BLaER1 (cell line): ENCODE measurements around the gene SYNGR3.
"Not testable (repeated sequence)": the region's sequence is repeated elsewhere in the genome, so short reads cannot be mapped to it uniquely, and the experiment has no call there.

Experiments used
- H3K27ac ChIP-seq: shearing (Covaris generic); formaldehyde crosslinking; 2 replicates; pipeline ENCODE4 v1.8.1; 2022
- H3K27me3 ChIP-seq: shearing (Covaris generic); formaldehyde crosslinking; 2 replicates; pipeline ENCODE4 v1.8.1; 2022
- H3K36me3 ChIP-seq: shearing (Covaris generic); formaldehyde crosslinking; 2 replicates; pipeline ENCODE4 v1.8.1; 2022
- H3K4me1 ChIP-seq: shearing (Covaris generic); formaldehyde crosslinking; 2 replicates; pipeline ENCODE4 v1.8.1; 2022
- H3K4me2 ChIP-seq: shearing (Covaris generic); formaldehyde crosslinking; 2 replicates; pipeline ENCODE4 v1.8.1; 2022
- H3K4me3 ChIP-seq: shearing (Covaris generic); formaldehyde crosslinking; 2 replicates; pipeline ENCODE4 v1.8.1; 2022
- H3K9ac ChIP-seq: shearing (Covaris generic); formaldehyde crosslinking; 2 replicates; pipeline ENCODE4 v1.8.1; 2022
- H3K9me3 ChIP-seq: shearing (Covaris generic); formaldehyde crosslinking; 2 replicates; pipeline ENCODE4 v1.8.1; 2022
- H4K20me1 ChIP-seq: shearing (Covaris generic); formaldehyde crosslinking; 2 replicates; pipeline ENCODE4 v1.8.1; 2022
- Cebpa-rat ChIP-seq: shearing (Covaris generic); IDR thresholded peaks from 2 replicates; pipeline ENCODE4 v1.8.1; 2022

SYNGR3 gene

GRCh38 chr16:2008009-2008526 is 18.3 kb downstream of the SYNGR3 start:
- peak overlapping the region; percentile 91 for H3K27ac ChIP-seq

DNA sequence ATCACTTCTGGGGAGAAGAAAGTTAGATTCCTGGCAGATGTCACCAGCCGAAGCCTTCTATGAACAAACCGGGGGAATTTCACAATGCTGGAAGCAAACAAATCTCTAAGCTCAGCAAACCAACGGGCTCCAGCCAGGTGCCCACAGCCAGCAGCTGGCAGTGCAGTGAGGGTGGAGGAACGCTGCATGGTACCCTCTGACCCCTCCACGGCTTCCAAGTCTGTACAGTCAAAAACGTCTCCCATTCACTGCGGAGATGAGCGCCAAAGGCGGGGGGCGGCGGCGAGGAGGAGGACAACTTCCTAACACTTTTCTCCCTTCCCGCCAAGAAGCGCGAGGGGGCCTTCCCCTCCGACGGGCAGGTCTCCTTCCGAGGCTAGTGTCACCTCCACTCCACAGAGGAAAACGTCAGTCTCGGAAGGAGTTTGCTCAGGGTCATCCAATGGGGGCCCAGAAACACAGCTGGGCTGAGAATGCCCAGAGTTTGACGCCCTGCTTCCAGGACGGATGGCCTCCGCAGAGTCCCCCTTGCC is 18.9 kb downstream of the SYNGR3 start:
- Histone ChIP-seq H3K4me2 (peak overlapping the region; percentile 97), H3K27me3 (no peaks in the 10 kb centered on the region), H4K20me1 (peaks cover 58% of the 10 kb centered on the region), H3K27ac (peak overlapping the region; percentile 91), H3K4me3 (peak overlapping the region; percentile 98), H3K9me3 (no peaks in the 10 kb centered on the region), H3K9ac (peak overlapping the region; percentile 94), H3K36me3 (peaks cover 18% of the 10 kb centered on the region), H3K4me1 (peaks cover 60% of the 10 kb centered on the region)
- TF ChIP-seq Cebpa-rat: 0 out of 2 replicates have a peak, but pooled peaks have one; percentile 14

More at GRCh38 chr16:2008009-2008526, 18.3 kb downstream of the SYNGR3 start:
- peak overlapping the region; percentile 97 for H3K4me2 ChIP-seq
- no peak for TF ChIP-seq Cebpa-rat
- H3K4me3 ChIP-seq: peak overlapping the region; percentile 98
- peak overlapping the region; percentile 94 for H3K9ac ChIP-seq
- H3K27me3 ChIP-seq: no peaks in the 10 kb centered on the region
- H3K4me1 ChIP-seq: peaks cover 65% of the 10 kb centered on the region
- no peaks in the 10 kb centered on the region for H3K9me3 ChIP-seq
- H4K20me1 ChIP-seq: peaks cover 64% of the 10 kb centered on the region
- H3K36me3 ChIP-seq: peaks cover 24% of the 10 kb centered on the region

GRCh38 chr16:2009164-2009711 is 19.5 kb downstream of the SYNGR3 start:
- H3K4me1 ChIP-seq: peaks cover 55% of the 10 kb centered on the region
- H3K9me3 ChIP-seq: no peaks in the 10 kb centered on the region
- peak overlapping the region; percentile 94 for H3K9ac ChIP-seq
- no peak for TF ChIP-seq Cebpa-rat
- peak overlapping the region; percentile 97 for H3K4me2 ChIP-seq
- H3K27me3 ChIP-seq: no peaks in the 10 kb centered on the region
- H3K36me3 ChIP-seq: peaks cover 18% of the 10 kb centered on the region
- H4K20me1 ChIP-seq: peaks cover 52% of the 10 kb centered on the region
- H3K4me3 ChIP-seq: peak overlapping the region; percentile 98
- H3K27ac ChIP-seq: peak overlapping the region; percentile 91

- Histone ChIP-seq H3K9me3 (no peaks in the 10 kb centered on the region), H3K9ac (peak within 1 kb of the TSS; percentile 94), H3K27me3 (no peaks in the 10 kb centered on the region), H3K4me2 (peak within 1 kb of the TSS; percentile 97), H3K36me3 (peaks cover 11% of the 10 kb centered on the region; the same call in 1 of the 2 replicates), H3K4me1 (peaks cover 47% of the 10 kb centered on the region), H3K27ac (peak within 1 kb of the TSS; percentile 91), H4K20me1 (peaks cover 45% of the 10 kb centered on the region), H3K4me3 (peak within 1 kb of the TSS; percentile 98)
- TF ChIP-seq Cebpa-rat: no peak
Observed at GRCh38 chr16:2009791-2010510, 20.2 kb downstream of the SYNGR3 start, which contains the start of gene ZNF598. TSS of gene ZNF598 (minus strand) at chr16:2009821.

DNA sequence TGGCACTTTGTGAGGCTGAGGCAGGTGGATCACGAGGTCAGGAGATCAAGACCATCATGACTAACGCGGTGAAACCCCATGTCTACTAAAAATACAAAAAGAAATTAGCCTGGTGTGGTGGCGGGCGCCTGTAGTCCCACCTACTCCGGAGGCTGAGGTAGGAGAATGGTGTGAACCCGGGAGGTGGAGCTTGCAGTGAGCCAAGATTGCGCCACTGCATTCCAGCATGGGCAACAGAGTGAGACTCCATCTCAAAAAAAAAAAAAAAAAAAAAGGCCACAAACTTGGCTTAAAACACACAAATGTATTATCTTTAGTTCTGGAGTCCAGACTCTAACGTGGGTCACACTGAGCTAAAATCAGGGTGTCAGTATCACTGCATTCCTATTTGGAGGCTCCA is 22.0 kb downstream of the SYNGR3 start:
- Histone ChIP-seq H3K4me1 (peaks cover 43% of the 10 kb centered on the region), H4K20me1 (peaks cover 27% of the 10 kb centered on the region)
- not testable (repeated sequence) for H3K27ac ChIP-seq, H3K4me3 ChIP-seq, H3K9ac ChIP-seq, H3K36me3 ChIP-seq, H3K4me2 ChIP-seq, H3K9me3 ChIP-seq, H3K27me3 ChIP-seq

- Histone ChIP-seq H3K4me3 (no peak overlapping the region), H3K4me1 (peaks cover 28% of the 10 kb centered on the region), H3K9ac (no peak overlapping the region), H3K36me3 (no peaks in the 10 kb centered on the region), H3K9me3 (no peaks in the 10 kb centered on the region), H4K20me1 (peaks cover 9% of the 10 kb centered on the region), H3K27ac (no peak overlapping the region), H3K4me2 (no peak overlapping the region), H3K27me3 (peaks cover 9% of the 10 kb centered on the region; the same call in 1 of the 2 replicates)
- TF ChIP-seq Cebpa-rat: no peak
Observed at GRCh38 chr16:2013527-2013926, 23.8 kb downstream of the SYNGR3 start.

DNA sequence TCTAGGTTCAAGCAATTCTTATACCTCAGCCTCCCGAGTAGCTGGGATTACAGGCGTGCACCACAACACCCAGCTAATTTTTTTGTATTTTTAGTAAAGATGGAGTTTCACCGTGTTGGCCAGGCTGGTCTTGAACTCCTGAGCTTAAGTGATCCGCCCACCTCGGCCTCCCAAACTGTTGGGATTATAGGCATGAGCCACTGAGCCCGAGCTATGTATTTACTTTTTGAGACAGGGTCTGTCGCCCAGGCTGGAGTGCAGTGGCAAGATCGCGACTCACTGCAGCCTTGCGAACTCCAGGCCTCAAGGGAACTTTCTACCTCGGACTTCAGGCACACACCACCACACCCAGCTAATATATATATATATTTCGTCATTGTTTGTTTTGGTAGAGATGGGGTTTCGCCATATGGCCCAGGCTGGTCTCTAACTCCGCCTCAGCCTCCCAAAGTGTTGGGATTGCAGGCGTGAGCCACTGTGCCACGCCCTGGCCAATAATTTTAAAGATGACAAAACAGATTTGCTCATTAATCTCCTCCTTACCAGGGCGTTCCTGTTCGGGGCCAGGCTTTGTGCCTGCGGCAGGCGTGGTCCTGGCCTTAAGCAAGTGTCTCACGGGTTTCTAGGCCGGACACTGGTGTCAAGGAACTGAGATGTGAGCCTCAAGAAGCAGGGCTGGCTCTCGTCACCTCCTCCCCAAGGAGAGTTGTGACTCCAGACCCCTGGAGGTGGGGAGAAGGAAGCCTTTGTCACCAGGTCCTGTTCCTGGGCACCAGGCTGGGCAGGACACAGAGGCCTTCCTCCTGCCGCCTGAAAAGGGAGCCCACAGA is 25.6 kb downstream of the SYNGR3 start:
- Histone ChIP-seq H3K27me3 (peaks cover 27% of the 10 kb centered on the region), H3K4me1 (peaks cover 36% of the 10 kb centered on the region), H3K9me3 (no peaks in the 10 kb centered on the region), H3K9ac (0 out of 2 replicates have a peak overlapping the region, but pooled peaks have one; percentile 2), H4K20me1 (0 out of 2 replicates have a peak, but pooled peaks cover 6% of the 10 kb centered on the region), H3K4me2 (0 out of 2 replicates have a peak overlapping the region, but pooled peaks have one; percentile 33), H3K4me3 (no peak overlapping the region), H3K27ac (no peak overlapping the region), H3K36me3 (no peaks in the 10 kb centered on the region)
- TF ChIP-seq Cebpa-rat: no peak

DNA sequence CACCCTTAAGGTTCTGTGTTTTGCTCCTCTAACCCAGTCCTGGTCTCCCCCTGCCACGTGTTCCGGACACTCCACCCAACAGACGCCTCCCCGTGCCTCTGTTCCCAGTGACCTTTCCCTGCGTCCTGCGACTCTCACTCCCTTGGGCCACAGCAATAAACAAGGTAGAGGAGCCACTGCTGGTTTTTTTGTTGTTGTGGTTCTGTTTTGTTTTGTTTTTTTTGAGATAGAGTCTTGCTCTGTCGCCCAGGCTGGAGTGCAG is 26.1 kb downstream of the SYNGR3 start:
- H3K4me1 ChIP-seq: peaks cover 36% of the 10 kb centered on the region
- H3K4me3 ChIP-seq: no peak overlapping the region
- no peak overlapping the region for H3K27ac ChIP-seq
- H3K4me2 ChIP-seq: peak overlapping the region; percentile 33; the same call in 1 of the 2 replicates
- H3K9me3 ChIP-seq: no peaks in the 10 kb centered on the region
- H3K27me3 ChIP-seq: peaks cover 32% of the 10 kb centered on the region
- H3K9ac ChIP-seq: 0 out of 2 replicates have a peak overlapping the region, but pooled peaks have one; percentile 2
- 0 out of 2 replicates have a peak, but pooled peaks cover 6% of the 10 kb centered on the region for H4K20me1 ChIP-seq
- no peaks in the 10 kb centered on the region for H3K36me3 ChIP-seq
- no peak for TF ChIP-seq Cebpa-rat

- no peak overlapping the region for H3K9ac ChIP-seq
- H3K4me2 ChIP-seq: peak overlapping the region; percentile 33; the same call in 1 of the 2 replicates
- H3K27me3 ChIP-seq: peaks cover 38% of the 10 kb centered on the region
- peaks cover 36% of the 10 kb centered on the region for H3K4me1 ChIP-seq
- no peak for TF ChIP-seq Cebpa-rat
- H4K20me1 ChIP-seq: 0 out of 2 replicates have a peak, but pooled peaks cover 6% of the 10 kb centered on the region
- no peak overlapping the region for H3K4me3 ChIP-seq
- H3K9me3 ChIP-seq: no peaks in the 10 kb centered on the region
- no peak overlapping the region for H3K27ac ChIP-seq
- H3K36me3 ChIP-seq: no peaks in the 10 kb centered on the region
Observed at GRCh38 chr16:2016407-2016922, 26.7 kb downstream of the SYNGR3 start.
